Stimulated activated naive CD4-positive, alpha-beta T cell (primary cell): Measurements from ENCODE around the gene METTL27.
"Not testable (repeated sequence)": the region's sequence is repeated elsewhere in the genome, so short reads cannot be mapped to it uniquely, and the experiment has no call there.

Source experiments
- DNase-seq, 6 experiments: peaks; one replicate each; lab custom pipeline; 2025; lab: John Stamatoyannopoulos, UW

The METTL27 gene

DNA sequence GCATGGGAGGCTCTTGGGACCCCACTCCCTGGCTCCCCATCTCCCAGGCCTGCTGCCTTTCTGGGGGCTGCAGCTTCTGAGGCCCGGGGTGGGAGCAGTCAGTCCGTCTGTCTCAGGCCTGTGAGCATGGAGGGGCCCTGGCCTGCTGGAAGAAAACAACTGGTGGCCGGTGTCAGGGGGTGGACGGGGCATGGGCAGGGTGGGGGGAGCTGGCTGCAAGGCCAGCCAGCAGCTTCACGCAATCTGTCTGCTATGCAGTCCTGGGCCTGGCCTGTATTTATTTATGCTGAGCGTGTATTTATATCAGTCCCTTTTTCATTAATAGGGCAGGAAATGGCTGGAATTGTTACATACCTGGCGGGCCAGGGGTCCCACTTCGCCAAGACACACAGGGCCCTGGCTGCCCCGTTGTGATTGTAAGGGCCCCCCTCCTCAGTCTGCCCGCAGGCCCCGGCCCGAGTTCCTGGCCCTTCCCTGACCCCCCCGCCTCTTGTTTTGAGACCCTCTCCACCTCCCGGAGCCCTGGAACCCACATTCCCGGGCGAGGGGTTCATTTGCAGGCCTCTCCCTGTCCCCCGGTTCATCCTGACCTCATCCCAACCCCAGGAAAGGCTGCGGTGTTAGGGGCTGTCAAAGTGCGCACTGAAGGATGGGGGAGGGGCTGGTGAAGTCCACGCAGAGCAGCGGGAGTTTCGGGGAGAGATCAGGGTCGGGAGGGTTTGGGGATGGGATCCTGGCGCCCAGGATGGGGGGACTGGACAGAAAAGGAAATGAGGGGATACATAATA lies 26.9 kb upstream of the METTL27 start:
- no peak for DNase-seq

GRCh38 chr7:73866446-73866767 lies 24.1 kb upstream of the METTL27 start:
- no peak for DNase-seq

DNA sequence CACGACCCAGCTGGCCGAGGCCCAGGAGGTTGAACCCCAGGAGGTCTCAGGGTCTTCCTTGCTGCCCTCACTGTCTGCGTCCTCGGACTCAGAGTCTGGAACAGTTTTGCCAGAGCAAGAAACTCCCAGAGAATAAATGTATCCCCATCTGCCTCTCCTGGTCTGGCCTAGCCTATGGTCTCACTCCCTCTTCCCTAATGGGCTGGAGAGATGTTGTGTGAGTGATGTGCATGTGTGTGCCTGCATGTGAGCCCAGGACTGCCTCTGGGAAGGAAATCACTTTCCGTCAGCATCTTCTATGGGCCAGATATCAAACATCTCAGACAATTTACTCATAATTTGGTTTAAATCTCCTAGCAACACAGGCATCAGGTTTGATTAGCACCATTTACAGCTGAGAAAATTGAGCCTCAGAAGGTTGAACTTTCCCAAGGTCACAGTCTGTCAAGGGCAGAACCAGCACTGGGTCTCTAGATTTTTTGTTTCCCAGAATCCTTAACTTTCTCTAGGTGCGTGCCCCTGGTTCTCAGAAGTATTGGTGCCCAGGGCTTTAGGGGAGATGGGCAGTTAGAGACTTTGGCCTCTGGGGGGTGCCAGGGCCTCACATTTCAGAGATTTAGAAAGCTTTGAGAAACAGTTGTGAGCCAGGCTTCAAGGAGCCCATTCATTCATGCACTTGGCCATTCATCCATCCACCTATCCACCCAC lies 23.6 kb upstream of the METTL27 start:
- DNase-seq, result no peak

- no peak for DNase-seq
Measured at GRCh38 chr7:73864981-73865711, 22.8 kb upstream of the METTL27 start.

DNA sequence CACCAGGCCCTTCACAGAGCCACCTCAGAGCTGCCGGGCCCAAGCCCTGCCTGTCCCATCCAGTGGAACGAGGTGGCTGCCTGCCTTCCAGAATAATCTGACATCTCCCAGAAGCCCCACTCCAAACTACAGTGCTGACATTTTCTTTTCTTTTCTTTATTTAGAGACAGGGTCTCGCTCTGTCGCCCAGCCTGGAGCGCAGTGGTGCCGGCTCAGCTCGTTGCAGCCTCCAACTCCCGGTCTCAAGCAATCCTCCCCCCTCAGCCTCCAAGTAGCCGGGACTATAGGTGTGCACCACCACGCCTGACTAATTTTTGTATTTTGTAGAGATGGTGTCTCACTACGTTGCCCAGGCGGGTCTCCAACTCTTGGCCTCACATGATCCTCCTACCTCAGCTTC lies 19.0 kb upstream of the METTL27 start:
- no peak for DNase-seq

DNA sequence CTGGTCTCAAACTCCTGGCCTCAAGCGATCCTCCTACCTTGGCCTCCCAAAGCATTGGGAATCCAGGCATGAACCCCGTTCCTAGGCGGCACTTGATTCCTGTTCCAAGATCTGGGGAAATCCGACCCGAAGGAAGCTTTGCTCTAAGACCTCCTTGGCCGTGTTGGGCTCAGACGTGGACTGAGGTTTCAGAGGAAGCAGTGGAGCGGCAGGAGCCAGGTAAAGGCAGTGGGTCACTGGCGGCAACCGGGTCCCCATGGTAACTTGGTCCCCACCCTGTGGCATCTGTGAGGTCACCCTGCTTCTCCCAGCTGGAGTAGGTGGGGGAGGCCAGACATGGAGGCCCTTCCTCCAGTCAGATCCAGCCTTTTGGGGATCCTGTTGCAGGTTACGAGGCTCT lies 18.5 kb upstream of the METTL27 start, which contains the start of gene TMEM270:
TMEM270 (plus strand) TSS at position 301 of the 400 bp plus-strand sequence; CDS start at position 337, 36 bp downstream.
- no peak for DNase-seq

GRCh38 chr7:73858807-73859206 lies 16.5 kb upstream of the METTL27 start:
- DNase-seq, result no peak

GRCh38 chr7:73856941-73857340 lies 14.6 kb upstream of the METTL27 start:
- no peak for DNase-seq

GRCh38 chr7:73852500-73852899 lies 10.2 kb upstream of the METTL27 start:
- no peak for DNase-seq

DNA sequence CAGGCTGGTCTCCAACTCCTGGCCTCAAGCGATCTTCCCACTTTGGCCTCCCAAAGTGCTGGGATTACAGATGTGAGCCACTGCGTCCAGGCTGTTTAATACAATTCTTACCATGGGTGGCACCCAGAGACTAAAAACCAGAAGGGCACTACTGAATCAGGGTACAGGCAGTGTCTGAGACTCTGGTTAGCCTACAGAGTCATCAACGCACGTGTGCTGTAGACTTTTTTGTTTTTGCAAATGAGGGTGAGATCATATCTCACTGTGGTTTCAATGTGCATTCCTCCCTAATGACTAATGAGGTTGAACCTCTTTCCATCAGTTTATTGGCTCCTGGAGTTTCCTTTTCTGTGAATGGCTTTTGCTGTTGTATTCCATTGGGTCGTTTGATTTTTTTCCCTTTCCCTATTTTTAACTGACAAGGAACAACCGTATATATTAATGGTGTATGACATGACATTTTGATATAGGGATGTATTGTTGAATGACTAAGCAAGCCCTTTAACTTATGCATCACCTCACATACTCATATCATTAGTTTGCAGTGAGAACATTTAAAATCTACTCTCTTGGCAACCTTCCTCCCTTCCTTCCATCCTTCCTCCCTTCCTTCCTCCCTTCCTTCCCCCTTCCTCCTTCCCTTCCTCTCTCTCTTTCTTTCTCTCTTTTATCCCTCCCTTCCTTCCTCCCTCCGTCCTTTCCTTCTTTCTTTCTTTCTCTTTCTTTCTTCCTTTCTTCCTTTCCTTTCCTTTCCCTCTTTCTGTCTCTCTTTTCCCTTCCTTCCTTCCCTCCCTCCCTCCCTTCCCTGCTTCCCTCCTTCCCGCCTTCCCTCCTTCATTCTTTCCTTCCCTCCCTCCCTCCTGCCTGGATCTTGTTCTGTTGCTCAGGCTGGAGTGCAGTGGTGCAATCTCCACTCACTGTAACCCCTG lies 9.4 kb upstream of the METTL27 start:
- DNase-seq, result no peak

DNA sequence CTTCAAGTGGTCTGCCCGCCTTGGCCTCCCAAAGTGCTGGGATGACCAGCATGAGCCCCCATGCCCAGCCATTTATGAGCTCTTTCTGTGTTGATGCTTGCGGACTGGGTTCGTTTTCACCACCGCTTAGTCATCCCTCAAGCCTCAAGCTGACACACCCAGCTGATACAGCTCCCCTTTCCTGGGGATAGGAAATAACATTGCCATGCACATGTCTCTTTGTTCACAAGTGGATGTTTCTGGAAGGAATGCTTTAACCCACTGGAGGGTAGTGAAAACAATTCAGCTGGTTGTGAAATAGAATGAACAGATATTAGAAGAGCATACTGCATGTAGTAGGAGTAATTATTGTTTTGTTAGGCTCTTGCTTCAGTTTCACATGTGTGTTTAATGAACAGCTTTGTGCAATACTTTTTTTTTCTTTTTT lies 8.5 kb upstream of the METTL27 start:
- no peak for DNase-seq

- no peak for DNase-seq
Measured at GRCh38 chr7:73847941-73848723, 5.8 kb upstream of the METTL27 start.

- DNase-seq, result not testable (repeated sequence)
Measured at GRCh38 chr7:73845701-73846195, 3.4 kb upstream of the METTL27 start.

- no peak for DNase-seq
Measured at GRCh38 chr7:73844848-73845460, 2.6 kb upstream of the METTL27 start.

DNA sequence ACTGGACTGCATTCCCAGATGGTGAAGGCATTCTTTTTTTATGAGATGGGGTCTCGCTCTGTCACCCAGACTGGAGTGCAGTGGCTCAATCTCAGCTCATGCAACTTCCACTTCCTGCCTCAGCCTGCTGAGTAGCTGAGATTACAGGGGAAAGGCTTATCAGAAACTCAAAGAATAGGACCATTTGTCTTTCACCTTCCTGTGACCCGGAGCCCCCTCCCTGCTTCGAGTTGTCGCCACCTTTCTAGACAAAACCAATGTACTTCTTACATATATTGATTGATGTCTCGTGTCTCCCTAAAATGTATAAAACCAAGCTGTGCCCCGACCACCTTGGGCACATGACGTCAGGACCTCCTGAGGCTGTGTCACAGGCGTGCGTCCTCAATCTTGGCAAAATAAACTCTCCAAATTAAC lies 1.8 kb upstream of the METTL27 start:
- DNase-seq, result no peak

DNA sequence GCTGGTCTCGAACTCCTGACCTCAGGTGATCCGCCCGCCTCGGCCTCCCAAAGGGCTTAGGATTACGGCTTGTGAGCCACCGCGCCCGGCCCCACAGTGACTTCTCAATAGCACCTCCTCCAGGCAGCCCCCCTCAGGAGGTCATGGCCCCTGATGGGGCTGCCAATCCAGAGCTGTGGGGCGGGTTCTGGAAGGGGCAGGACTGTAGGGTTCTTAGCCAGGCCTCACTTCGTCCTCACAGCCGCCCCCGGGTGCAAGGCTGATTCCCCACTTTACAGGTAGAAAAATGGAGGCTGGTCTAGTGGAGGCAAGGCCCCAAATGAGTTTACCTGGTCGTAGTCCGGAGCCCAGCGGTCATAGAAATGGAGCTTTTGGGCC lies 638 bp downstream of the METTL27 start:
- no peak for DNase-seq

DNA sequence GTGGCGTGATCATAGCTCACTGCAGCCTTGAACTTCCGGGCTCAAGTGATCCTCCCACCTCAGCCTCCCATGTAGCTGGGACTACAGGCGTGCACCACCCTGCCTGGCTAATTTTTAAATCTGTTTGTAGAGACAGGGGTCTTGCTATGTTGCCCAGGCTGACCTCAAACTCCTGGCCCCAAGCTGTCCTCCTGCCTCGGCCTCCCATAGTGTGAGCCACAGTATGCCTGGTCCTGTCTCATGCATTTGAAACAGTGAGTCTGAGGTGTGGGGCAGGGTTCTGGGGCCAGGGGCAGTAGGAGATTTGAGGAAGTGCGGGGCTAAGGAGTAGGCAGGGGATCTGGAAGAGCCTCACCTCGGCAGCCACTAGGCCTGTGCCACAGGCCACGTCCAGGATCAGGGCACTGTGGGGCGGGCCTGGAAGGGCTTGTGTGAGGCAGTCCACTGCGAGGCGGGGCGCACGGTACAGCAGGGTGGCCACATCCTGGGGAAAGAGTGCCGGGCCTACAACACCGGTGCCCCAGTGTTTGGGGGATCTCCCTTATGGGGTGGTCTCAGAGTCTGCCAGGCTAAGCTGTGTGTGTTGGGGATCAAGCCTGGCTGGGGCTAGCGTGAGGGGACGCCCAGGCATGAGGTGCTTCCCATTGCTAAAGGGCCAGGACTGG lies 1.5 kb downstream of the METTL27 start:
- DNase-seq, result no peak

DNA sequence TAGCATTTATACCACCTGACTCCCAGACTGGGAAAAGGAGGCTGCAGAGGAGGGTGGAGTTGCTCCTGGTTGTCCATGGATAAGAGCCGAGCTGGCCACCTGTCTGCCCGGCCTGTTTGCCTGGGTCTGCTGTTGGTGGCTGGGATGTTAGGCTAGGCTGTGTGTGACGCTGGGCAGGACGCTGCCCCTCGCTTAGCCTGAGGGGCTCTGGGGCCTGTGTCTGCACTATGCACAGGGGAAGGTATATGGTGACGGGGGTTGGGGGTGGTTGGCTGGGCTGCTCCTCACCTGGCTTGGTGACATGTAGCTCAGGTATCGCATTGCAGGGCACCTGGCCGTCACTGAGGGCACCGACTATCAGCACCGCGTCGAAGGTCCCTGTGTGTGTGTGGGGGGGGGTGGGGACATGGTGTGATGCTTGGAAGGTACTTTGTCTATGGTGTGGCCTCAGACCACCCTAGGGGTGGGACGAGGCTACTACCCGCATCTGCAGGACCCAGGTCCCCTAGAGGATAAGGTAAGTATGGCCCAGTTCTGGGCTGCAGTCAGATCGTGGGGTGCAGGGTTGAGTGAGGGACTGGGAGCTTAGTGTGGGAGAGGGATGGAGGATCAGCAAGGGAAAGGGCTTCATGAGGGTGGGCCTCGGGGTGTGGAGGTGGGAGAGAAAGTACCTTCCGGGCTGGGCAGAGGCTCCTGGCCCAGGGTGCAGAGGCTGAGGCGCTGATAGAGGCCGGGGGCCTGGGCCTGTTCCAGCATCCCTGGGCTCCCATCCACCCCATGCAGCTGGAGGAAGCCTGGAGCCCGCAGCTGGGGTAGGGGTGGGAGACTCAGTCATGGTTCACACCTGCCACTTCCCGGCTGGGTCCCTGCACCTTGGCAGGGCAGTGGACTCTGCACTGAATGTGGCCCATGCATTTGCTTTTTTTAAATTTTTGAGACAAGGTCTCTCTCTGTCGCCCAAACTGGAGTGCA lies 2.3 kb downstream of the METTL27 start:
- DNase-seq, result no peak

DNA sequence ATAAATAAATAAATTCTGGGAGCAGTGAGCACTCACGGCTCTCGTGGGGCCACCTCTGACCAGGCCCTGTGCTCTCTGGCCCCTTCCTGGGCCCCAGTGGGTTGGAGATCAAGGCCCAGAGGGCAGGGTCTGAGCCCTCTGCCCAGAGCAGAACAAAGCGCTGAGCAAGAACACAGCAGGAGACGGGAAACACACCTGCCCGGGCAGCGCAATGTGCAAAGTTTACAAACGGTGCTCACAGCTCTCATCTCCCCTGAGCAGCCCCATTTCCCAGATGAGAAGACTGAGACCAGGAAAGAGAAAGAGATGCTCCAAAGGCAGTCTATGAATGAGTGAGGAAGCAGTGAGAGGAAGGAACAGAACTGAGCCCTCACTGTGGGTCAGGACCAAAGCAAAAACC lies 3.0 kb downstream of the METTL27 start:
- no peak for DNase-seq
